Measurements from ENCODE around the gene ATP9A. TPM values are rescaled to one million over a fixed set of nuclear protein-coding genes. Genes with fewer than 3 reads are reported as not detected.
A peak's percentile ranks its signal among the peaks of the same experiment; 100 is the strongest.
"Not testable (repeated sequence)": the region's sequence is repeated elsewhere in the genome, so short reads cannot be mapped to it uniquely, and the experiment has no call there.

Gene ATP9A
- total RNA-seq, 1 experiment from 2014 or later, result 31.8 TPM

DNA sequence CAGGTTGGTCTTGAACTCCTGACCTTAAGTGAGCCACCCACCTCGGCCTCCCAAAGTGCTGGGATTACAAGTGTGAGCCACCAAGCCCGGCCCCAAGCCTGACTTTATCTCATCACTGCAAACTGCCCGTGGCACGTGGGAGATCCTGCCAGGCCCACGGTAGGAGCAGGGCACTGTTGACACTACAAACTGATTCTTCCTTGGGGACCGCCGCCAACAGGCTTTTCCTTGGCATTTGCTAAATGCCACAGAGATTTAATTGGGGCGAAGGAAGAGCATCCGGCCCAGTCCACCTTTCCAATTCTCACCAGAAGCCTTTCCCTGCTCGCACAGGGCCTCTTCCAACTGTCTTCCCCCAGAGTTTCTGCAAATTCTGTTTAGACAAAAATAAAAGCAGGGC, 11.0 kb downstream of the ATP9A start:
- no peak for DNase-seq (ENCODE audit: extremely low read depth, low read depth)

DNA sequence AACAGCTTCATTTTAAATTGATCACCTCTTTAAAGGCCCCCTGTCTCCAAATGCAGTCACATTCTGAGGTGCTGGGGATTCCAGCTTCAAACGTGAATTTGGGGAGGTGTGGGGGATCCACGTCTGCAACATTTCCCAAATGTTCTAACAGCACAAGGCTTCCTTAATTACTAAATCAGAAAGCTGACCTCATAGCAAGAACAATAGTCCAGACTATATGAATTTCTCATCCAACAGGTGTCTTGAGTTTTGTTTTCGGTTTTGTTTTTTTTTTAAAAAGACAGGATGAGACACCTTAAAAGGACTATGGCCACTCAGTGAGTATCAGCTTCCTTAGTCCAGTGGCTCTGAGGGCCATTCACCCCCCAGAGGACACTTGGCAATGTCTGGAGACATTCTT, 11.5 kb downstream of the ATP9A start:
- no peak for DNase-seq (ENCODE audit: extremely low read depth, low read depth)

DNA sequence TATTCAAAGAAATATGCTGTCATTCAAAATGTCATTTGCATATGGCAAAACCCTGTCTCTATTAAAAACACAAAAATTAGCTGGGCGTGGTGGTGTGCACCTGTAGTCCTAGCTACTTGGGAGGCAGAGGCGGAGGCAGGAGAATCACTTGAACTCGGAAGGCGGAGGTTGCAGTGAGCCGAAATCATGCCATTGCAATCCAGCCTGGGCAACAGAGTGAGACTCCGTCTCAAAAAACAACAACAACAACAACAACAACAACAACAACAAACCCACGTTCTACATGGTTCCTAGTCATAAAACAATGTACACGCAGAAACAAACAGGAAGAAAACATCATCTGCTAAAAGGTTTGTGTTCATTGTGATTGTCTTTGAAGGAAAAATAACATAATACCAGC, 15.0 kb downstream of the ATP9A start:
- DNase-seq (ENCODE audit: extremely low read depth, low read depth), result not testable (repeated sequence)

DNA sequence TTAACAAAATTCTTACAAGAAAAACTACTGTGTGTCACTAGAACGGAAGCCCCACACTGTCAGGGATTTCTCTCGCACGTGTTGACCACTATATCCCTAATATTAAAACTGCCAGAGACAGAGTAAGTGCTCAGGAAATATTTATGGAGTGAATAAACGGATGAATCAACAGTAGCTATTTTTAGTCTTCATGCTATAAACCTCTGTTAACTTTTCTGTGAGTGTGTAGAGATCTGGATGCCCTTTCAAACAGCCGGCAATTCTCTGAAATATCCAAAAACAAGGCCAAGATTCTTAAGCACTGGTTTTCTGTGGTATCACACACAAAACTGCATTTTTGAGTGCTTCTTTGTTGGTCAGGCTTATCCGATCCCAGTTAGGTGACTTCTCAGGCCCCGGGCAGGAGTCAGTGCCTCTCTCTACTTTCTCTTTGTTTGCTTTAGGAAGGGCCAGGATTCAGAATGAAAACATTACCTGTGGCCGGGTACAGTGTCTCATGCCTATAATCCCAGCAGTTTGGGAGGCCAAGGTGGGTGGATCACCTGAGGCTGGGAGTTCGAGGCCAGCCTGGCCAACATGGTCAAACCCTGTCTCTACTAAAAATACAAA, 15.7 kb downstream of the ATP9A start:
- peak; percentile 44 for DNase-seq (ENCODE audit: extremely low read depth, low read depth)

DNA sequence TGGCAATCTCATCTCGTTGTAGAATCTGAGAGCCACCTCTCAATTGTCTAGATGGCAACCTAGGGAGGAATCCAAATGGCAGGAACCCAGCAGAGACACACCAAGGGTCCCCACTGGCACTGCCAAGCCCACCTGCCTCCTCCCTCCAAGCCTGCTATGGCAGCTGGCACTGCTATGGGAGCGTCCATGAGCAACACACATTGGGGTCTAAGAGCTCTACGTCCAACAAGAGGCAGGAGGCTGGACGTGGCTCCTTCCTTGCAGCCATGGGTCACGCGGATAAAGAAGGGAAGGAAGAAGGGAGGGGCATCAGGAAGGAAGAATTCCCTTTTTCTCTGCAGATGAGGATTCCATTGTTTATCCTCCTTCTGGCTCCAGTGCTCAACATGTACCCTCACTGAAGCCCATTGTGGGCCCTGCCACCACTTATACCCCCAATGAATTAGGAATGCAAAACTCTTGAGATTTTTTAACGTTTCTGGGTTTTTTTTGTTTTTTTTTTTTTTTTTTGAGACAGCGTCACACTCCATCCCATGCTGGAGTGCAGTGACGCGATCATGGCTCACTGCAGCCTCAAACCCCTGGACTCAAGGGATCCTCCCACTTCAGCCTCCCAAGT, 17.3 kb downstream of the ATP9A start:
- no peak for DNase-seq (ENCODE audit: extremely low read depth, low read depth)

DNA sequence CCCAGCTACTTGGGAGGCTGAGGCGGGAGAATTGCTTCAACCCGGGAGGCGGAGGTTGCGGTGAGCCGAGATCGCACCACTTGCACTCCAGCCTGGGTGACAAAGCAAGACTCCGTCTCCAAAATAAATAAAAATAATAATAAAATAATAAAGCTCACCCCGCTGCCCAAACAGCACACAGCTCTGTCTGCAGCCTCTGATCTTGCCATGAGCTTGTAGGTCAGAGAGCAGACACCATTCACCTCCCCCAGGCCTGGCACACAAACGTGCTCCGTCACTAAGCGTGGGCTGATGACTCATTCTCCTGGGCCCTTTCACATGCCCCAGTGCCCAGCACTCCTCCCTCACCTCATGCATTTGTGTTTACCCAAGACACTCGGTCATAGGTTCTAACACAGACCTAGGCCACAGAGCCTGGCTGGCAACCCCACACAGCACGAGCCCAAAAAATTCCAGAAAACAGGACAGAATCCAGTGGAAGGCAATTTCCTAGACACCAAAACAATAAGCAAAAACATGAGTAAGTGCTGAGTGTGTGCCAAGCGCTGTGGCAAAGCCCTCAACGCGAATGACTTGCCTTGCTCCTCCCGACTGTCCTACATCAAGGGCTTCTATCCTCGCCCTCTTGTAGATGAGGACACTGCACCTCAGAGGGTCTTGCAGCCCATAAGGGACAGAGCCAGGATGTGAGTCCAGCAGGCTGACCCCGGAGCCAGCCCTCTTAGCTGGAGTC, 18.0 kb downstream of the ATP9A start:
- DNase-seq (ENCODE audit: extremely low read depth, low read depth), result peak; percentile 95

DNA sequence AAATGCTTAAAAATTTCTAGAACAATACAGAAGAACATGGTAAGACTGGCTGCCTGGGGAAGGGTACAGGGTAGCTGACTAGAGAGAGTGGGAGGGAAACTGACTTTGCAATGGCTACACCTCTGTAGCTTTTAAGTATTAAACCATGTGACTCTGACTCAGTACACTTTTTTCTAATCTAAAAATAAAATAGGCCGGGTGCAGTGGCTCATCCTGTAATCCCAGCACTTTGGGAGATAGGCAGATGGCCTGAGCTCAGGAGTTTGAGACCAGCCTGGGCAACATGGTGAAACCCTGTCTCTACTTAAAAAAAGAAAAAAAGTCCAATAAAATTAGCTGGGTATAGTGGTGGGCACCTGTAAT, 18.5 kb downstream of the ATP9A start:
- DNase-seq (ENCODE audit: extremely low read depth, low read depth), result no peak

DNA sequence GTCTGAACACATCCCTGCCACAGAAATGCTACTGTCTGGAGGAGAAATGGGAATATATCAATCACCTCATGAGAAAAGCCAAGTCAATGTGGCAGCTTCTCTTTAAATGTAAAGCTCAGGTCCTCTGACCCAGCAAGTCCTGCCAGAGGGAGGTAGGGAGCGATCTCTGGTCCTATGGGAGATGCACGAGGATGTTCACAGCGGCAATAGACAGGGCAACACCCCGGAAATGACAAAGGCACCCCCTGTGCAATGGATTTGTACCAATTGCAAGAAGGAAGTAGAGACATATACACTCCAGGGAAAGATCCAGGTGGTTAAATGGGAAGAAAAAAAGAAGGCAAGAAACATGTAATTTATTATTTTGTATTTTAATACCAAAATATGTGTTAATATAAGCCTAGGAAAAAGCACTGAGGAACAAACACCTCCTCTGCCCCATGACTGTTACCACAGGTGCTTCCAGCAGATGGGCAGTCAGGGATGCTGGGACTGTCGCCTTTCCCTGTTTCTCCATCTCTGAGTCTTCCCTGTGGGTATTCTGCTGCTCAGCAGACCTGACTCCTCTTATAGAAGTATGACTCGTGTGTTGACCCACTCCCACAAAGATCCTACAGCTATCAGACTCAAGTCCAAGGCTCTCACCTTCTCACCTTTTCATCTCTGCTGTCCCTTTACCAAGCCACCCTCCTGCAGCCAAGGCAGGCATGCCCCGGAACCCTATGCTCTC, 20.8 kb downstream of the ATP9A start:
- no peak for DNase-seq (ENCODE audit: extremely low read depth, low read depth)

DNA sequence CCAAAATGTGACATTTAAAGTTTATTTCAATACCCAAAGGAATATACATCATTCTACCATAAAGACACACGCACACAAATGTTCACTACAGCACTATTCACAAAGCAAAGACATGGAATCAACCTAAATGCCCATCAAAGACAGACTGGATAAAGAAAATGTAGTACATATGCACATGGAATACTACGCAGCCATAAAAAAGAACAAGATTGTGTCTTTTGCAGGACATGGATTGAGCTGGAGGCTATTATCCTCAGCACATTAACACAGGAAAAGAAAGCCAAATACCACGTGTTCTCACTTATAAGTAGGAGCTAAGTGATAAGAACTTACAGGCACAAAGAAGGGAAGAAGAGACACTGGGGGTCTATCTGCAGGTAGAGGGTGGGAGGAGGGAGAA, 22.4 kb downstream of the ATP9A start:
- DNase-seq (ENCODE audit: extremely low read depth, low read depth), result no peak

DNA sequence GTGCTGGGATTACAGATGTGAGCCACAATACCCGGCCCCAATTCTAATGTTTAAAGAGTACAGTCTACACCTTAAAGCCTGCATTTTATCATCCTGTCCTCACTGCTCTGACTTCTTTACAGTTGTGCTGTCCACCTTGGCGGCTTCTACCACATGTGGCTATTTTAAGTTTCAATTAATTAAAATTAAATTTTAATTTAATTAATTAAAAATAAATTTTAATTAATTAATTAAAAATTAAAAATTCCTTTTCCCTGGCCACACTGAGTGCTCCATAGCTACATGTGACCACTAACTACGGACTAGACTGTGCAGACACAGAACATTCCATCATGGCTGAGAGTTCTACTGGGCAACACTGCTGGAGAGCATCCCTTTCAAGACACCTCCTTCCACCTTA, 27.4 kb downstream of the ATP9A start:
- no peak for DNase-seq (ENCODE audit: extremely low read depth, low read depth)

DNA sequence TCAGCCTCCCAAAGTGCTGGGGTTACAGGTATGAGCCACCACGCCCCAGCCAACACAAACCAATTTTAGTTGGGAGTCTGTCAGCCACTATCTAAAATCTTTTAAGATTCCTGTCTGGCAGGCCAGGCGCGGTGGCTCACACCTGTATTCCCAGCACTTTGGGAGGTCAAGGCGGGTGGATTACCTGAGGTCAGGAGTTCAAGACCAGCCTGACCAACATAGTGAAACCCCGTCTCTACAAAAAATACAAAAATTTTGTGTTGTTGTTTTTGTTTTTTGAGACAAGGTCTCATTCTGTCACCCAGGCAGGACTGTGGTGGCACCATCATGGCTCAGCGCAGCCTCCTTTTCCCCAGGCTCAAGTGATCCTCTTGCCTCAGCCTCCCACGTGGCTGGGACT, 27.9 kb downstream of the ATP9A start:
- DNase-seq (ENCODE audit: extremely low read depth, low read depth), result not testable (repeated sequence)

DNA sequence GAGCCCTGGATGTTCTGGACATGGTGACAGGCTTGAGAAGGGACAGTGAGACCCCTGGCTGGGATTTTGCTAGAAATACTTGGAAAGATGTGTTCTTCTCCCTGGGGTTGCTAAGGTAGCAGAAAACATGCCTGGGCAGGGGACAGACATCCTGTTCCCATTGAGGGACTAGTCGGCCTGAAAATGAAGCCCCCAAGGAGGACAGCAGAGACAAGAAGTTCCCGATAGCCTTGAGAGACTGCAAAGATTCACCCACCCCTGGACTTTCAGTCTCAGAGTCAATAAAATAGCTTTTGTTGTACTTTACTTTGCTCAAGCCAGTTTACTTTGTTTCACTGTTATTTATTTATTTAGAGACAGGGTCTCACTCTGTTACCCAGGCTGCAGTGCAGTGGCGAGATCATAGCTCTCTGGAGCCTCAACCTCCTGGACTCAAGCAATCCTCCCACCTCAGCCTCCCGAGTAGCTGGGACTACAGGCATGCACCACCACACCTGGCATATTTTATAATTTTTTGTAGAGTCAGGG, 28.4 kb downstream of the ATP9A start:
- DNase-seq (ENCODE audit: extremely low read depth, low read depth), result no peak

DNA sequence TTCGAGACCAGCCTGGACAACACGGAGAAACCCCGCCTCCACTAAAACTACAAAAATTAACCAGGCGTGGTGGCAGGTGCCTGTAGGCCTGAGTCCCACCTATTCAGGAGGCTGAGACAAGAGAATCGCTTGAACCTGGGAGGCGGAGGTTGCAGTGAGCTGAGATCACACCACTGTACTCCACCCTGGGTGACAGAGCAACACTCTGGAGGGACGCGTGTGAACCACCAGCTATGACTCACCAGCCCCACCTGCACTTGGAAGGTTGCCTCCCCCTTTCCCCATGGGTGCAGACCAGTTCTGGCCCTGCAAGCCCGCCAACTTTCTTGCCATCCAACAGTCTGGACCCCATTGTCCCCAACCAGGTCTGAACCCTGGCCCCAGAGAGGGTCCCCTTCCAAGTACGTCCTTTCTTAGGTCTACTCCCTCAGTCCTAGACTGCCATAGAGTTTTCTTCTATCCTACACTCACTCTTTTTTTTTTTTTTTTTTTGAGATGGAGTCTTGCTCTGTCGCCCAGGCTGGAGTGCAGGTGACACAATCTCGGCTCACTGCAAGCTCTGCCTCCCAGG, 29.2 kb downstream of the ATP9A start:
- DNase-seq (ENCODE audit: extremely low read depth, low read depth), result no peak

DNA sequence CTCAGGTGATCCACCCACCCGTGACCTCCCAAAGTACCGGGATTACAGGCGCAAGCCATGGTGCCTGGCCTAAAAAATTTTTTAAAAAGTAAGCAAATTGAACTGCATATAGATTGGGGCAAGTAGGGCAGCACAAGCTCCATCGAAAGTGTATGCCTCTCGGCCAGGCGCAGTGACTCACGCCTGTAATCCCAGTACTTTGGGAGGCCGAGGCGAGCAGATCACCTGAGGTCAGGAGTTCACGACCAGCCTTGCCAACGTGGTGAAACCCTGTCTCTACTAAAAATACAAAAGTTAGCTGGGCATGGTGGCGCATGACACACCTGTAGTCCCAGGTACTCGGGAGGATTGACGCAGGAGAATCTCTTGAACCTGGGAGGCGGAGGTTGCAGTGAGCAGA, 29.9 kb downstream of the ATP9A start:
- not testable (repeated sequence) for DNase-seq (ENCODE audit: extremely low read depth, low read depth)

DNA sequence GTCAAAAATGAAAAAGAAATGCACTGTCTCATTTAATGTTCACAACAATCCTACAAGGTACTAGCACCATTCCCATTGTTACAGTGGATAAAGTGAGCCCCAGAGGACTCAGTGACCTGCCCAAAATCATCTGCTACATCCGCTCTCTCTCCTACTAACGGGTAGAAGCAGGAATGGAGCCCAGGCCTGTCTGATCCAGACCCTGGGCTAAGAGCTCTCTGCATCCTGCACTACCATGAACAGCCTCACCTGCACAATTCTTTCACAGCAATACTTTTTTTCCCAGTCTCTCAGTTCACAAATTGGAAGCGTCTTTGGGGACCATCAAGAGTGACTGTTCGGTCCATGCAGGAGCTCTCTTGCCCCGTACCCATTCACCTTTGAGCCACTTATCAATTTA, 31.2 kb downstream of the ATP9A start:
- no peak for DNase-seq (ENCODE audit: extremely low read depth, low read depth)

DNA sequence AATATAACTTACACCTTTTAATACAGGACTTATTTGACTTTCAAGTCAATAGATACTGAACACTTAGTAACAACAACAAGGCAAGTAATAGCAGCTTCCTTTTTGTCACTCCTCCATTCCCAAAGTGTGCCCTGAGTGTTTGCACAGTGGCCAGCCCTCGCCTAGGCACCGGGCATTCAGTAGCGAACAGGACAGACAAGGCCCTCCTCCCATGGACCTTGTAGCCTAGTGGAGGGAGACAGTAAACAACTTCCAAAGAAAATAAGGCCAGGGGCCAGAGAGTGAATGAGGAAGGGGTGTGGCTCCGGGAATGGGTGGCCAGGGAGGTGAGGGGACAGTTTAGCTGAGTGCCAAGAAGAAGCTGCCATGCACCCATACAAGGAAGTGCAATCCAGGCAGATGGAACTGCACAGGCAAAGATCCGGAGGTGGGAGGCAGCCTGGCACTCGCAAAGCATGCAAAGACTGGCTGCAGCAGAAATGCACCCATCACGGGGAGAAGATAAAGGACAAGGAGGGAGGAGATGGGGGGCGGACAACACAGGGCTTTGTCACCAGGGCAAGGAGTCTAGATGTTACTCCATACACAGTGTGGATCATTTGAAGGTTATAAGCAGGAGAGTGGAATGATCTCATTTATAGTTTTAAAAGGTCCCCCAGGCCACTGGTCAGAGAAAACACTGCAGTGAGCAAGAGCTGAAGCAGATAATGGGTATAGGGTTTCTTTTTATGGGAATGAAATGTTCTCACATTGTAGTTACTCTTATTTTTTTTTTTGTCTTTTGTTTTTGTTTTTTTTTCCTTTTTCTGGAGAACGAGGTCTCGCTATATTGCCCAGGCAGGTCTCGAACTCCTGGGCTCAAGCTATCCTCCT, 32.2 kb downstream of the ATP9A start:
- no peak for DNase-seq (ENCODE audit: extremely low read depth, low read depth)

DNA sequence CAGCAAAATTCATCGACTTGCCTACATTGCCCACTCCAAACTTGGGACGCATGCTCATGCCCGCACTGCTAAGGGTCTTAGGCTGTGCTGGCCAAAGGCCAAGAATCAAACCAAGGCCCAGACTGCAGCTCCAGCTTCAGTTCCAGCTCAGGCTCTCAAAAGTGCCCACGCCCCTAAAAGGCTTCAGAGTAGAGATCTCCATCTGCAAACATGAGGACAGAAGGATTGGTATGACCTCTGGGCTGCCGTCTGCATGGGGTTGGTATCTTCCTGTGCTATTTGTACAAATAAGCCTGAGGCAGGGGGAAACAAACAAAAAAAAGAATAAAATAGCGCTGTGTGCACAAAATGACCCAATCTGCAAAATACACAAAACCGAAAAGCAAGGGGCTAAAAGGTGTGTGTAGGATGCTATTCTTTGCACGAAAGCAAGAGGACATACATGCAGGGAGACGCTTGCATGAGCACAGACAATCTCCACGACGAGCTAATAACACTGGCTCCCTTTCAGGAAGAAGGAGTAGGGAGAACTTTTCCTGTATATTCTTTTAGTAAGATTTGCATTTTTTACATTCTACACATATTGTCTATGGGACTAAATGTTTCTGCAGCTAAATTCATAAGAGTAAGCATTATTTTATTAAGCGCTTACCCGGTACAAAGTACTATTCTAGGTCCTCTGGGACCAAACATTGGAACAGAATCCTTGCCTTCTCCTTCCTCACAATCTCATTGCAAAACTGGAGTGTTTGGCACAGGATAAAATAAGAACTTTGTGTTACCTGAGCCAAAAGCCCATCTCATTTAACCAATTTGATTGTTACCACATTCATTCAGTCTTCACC, 33.1 kb downstream of the ATP9A start:
- DNase-seq (ENCODE audit: extremely low read depth, low read depth), result no peak

DNA sequence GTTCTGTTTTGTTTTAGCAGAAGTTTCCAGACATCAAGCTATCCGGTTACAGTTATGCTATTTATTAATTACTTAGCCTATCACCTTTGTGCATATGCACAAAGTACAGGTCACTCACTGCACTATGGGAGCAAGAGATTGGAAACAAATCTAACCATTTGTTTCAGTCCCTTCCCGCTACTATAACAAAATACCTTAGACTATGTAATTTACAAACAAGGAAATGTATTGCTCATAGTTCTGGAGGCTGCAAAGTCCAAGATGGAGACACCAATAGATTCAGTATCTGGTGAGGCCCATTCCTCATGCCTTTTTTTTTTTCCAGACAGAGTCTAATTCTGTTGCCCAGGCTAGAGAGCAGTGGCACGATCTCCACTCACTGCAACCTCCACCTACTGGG, 35.1 kb downstream of the ATP9A start:
- no peak for DNase-seq (ENCODE audit: extremely low read depth, low read depth)

All from NCI-H460 (cell line).